NCI-H2171 (cell line): ENCODE measurements around the gene BACH2.

Source experiments
- DNase-seq: peaks from one replicate; lab custom pipeline; 2025; lab: John Stamatoyannopoulos, UW

Gene BACH2

DNA sequence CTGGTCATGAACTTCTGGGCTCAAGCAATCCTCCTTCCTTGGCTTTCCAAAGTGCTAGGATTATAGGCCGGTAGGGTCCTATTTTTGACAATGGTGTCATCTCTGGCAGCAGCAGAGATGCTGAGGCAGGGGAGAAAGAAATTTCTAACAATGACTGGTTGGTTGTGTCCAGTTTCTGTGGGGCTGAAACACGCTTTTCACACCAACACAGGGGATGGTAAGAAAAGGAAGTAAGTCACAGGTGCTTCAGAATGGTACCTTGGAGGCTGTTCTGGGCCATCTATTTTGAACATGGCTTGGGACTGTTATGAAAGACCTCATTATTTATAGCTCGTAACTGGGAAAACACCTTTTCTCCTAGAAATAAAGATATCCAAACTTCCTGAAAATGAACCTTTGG lies 329.7 kb downstream of the BACH2 start:
- DNase-seq: no peak

DNA sequence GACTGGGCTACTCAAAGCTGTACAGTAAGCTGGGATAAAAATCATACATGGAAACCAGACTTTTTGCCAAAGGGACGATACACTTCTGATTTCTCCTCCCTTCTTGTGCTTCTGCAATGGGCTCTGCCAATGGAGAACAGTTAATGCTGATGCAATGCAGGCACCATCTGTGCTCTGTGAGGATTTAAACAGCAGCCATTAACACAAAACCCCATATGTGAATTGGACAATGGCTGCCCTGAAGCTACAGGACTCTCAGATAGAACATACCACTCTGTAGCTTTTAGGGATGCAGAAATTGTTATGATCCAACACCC lies 330.5 kb downstream of the BACH2 start:
- DNase-seq: peak; percentile 15

DNA sequence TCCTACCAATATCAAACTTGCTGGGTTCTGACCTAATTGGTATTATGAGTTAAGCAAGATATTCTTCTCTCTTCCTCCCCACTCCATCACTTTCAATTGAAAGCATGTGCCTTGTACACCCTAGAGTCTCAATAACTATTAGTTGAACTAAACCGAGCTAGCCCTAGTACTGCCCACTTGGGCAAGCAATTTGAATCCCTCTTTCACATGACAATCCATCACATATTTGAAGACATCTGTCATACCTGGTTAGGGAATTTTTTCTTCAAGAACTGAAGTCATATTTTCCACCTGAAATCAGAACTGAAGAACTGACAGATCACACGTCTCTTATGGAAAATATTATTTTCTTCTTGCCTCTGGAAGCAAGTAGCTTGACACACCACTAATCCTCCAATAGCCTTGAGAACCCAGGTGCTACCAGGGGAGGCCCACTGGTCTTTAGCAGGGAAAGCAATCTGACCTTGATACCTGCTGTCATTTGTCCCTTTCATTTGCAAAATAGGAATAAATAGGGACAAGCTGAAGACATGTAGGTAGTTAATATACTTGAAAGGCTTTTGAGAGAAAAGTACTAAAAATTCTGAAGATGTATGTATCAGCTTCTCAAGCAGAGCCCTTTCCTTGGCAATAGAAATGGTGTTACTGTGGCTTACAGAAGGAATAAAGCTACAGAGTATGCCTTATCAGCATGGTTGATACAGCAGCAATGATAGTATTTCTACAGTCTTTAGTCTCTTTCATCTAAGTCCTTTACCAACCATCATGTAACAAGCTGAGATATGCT lies 331.0 kb downstream of the BACH2 start:
- no peak for DNase-seq

DNA sequence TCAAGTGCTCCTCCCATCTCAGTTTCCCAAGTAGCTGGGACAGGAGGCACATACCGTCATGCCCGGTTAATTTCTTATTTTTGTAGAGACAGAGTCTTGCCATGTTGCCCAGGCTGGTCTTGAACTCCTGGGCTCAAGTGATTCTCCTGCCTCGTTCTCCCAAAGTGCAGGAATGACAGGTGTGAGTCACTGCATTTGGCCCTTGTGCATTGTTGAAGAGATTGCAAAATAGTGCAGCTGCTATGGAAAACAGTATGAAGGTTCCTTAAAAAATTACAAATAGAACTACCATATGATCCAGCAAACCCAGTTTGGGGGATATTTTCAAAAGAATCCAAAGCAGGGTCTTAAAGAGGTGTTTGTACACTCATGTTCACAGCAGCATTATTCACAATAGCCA lies 333.3 kb downstream of the BACH2 start:
- no peak for DNase-seq

DNA sequence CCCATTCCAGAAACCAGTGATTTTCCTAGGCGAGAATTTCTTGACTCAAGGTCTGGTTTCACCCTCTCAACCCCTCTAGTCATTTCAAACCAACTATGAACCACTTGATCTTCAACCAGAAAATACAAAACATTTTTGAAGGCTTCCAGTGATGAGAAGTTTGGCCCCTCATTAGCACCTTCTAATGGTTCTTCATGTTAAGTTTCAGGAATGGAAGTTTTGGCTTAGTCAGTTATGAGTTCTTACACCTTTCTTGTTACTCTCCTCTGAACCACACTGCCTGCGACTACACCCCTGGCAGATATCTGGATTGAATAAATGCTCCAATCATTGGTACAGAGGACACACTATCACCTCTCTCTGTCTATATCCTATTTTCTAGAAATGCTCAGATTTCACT lies 335.2 kb downstream of the BACH2 start:
- DNase-seq: no peak

DNA sequence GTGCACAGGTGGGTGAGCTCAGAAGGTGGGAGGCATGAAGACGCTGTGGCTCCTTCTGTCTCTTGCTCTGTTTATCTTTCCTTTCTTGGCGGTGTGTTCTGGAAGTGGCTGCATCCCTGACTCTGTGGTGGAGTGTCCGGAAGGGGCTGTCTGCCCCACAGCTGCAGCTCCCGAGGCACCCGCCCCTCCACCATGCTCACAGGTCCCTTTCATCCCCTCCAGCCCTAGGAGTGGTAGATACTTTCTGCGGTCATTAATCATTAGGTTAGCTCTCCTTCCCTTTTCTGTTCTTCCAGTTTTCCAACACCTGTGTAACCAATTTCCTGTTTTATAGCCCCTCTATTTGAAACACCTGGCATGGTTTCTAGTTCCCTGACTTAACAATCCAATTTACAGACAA lies 336.8 kb downstream of the BACH2 start:
- DNase-seq: no peak

DNA sequence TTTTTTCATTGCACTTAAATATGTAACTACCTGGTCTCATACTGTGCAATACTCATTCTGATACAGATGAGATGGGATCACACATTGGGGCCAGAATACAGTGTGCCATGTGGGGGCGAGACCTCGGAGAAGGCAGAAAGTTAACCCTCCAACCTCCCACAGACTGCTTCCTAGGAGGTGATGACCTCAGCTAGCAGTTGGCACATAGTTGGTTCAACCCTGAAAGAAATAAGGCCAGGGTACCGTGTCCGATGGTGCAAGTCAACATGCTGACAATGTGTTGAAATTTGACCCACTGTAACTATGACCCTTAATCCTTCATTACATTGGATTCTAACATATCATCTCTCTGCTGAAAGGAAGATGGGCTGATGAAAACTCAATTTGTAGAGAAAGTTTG lies 340.5 kb downstream of the BACH2 start:
- no peak for DNase-seq

DNA sequence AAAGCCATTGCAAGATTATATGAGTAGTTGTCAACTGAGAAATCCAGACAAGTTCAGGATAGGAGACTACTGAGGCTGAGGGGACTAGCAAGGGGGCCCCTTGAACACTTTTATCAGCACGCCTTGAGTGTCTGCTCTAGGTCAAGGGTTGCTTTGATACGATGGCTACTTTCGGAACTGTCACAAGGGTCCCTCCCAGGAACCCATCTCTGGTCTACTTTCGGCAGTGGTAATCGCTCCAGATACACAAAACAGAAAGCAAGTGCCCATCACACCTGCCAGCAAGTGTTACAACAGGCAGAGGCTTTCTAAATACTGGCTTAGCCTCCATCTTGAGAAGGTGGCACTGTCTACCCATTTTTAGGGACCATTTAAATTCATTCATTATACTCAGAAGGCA lies 341.3 kb downstream of the BACH2 start:
- no peak for DNase-seq

DNA sequence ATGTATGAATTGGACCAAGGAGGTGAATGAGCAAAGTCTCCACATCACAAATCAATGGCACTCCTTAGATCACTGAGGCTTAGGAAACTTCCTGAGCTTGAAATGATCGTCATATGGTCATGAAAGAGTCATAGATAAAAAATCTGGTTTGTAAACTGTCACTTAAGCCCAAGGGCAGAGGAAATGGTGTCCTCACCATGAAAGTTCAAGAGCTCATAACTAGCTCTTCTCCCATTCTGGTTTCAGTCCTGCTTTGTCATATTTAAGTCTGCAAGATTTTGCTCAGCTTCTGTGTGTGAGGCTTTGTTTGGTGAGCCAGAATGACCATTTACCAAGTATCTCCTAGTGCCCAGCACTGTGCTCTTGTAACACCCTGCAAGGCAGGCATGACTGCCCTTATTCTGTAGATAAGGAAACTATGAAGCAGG lies 341.9 kb downstream of the BACH2 start:
- no peak for DNase-seq

DNA sequence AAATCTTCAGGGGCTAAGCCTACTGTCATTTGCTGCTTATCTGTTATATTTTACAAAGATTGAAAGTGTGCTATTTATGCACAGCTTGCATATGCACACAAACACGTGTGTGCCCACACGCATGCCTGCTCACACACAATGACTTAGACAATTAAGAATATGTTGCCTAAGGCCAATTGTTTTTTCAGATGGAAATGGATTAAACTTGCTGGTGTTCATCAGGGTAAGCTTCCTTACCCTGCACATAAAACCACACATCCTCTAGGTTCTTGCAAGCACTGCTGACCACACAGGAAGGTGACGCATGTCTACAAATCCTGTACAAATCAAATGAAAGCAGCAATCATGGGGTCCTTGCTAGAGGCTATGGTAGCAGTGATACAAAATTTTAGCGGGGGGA lies 344.0 kb downstream of the BACH2 start:
- DNase-seq: no peak

DNA sequence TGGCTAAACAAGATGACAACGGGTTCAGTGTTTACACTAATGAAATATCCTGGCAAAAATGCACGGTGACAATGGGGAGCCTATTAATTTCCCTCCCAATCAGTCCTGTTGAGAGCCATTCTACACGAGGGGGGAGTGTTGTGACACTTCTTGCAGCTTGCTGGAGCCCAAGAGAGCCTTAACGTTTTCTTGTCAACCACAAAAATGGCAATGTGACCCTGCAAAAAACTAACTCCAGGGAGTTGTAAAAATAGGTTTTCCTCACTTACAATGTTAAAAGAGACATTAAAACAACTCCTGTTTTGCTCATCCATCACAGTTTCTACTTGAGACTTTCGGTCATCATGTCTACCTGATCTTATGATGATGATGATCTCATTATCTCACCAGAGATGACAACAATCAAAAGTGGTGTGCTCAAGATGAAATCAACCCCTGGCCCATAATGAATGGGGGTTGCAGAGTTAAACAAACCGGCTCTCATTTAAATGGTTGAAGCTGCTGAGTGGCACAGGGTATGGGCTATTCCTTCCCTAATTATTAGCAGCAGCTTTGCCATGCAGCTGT lies 344.5 kb downstream of the BACH2 start:
- no peak for DNase-seq

DNA sequence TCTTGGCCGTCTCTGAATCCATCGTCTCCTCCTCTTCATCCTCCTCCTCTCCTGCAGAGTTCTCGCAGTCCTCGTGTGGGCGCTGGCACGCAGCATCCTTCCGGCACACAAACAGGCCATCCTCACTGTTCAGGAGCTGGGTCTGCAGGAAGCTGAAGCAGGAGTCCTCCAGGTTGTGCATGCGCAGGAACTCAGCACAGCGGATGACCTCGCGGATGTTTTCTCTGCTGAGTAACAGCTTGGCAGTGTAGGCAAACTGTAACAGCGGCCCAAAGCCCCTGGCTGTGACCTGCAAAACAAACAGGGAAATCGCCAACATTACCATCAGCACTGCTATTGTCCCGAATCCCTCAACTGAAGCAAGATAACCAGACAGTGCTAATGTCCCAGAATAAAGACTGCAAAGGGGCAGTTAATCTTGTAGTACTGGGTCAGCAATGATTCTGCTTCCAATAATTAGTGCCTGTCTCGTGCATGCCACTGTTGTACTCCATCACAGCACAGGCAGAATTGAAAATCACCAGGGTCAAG lies 345.0 kb downstream of the BACH2 start:
- no peak for DNase-seq

DNA sequence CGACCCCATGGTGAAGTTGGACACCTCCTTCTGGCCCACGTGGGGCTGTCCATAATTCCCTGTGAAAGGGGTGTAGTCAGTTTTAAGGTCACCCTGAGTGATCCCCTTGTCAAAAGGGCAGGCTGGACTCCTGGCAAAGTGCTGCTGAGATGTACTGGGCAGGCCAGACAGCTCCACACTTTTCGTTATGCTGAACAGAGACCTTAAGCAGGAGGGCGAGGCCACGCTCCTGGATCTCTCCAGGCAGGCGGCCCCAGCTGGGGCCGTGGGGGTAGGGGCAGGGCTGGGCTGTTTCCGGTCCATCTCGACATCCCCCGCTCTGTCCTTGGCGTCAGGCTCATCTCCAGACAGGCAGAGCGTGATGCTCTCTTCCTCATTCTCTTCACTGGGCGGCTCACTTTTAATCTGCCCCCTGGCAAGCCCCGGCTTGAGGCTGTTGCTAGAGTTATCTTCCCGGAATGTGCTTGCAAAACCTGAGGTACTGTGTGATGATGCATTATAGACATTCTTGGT lies 345.7 kb downstream of the BACH2 start:
- DNase-seq: no peak

DNA sequence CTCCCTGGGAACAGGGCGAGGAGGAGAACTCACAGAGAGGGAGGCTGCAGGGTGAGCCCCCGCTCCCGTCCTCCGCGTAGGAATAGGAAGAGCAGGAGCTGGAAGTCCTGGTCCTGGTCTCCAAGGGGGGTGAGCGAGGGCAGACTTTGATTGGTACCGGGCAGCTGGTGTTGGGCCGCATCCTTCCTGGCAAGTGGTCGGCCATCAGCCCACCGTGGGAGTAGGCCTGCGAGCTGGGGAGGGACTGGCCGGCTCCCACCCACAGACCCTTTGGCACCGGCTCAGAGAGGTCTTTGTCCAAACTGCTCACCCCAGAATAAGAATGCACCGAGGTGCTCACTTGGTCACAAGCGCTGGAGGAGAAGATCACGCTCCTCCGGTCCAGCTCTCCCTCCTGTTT lies 346.2 kb downstream of the BACH2 start:
- no peak for DNase-seq

DNA sequence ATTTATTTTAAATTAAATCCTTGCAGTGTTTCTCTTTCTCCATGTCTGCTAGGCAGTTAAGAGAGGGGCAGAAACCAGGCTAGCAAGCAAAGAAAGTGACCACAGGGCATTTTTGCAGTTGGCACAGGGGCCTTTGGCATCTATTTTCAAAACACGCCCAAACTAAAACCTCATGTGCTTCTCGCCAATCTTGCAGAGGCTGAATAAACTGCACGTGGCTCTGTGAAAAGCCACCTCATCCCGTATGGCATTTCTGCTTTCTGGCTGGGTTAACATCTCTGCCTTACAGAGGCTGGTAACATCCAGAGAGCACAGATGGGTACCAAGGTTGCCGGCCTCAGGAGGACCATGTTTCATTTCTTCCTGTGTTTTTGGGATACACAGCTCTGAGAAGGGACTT lies 347.8 kb downstream of the BACH2 start:
- no peak for DNase-seq

DNA sequence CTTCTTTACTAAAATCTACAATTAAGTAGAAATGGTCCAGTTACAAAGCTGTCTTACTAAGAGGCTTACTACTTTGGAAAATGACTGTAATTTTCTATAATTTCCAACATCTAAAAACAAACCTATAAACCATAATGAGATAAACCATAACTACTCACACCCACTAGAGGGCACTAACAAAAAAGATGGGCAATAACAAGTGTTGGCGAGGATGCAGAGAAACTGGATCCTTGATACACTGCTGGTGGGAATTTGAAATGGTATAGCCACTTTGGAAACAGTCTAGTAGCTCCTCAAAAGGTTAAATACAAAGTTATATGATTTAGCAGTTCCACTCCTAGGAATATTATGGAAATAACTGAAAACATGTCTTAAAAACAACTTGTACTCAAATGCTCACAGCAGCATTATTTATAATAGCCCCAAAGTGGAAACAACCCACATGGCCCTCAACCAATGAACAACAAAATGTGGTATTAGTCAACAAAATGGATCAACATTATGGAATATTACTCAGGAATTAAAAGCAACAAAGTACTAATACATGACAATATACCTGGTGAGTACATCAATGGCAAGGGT lies 351.7 kb downstream of the BACH2 start:
- DNase-seq: no peak

DNA sequence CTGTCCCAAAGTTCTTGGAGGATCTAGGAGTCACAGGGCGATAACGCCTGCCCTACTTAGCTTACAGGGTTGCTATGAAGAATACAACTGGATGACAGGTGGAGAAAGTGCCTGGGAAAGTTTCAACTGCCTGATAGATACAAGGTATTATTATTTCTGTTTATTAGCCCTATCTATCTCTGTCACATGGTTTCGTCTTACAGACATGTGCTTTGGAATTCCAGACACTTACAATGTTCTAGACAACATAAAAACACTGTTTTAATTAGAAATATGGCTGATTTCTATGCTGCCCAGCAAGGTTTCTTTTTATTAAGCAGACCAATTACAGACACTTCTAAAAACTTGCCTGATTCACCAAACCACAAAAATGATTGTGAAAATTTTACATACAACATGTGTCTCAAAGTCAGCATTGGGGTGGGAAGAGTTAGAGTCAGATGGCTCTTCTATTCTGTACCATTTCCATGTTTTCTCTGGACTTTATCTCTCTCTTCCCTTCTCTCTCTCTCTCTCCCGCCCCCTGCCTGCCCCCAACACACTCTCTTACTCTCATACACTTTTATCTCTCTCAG lies 352.4 kb downstream of the BACH2 start:
- DNase-seq: no peak

DNA sequence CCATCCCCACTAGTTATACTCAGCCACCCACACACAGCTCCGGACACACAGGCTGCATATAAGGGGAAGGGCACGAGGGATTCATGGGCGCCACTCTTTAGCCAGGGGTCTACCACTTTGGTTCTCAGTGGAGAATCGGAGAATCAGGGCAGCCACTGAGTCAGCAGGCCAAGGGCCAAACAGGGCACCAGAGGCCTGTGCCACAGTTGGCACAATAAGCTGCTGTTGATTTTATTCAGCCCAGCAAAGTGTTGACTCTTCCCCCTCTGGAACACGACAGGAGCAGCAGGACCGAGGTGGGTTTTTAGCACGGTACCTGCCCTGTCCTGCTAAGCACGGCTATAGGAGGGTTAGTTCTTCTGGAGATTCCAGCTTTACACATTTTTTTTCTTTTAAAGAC lies 354.0 kb downstream of the BACH2 start:
- DNase-seq: no peak

DNA sequence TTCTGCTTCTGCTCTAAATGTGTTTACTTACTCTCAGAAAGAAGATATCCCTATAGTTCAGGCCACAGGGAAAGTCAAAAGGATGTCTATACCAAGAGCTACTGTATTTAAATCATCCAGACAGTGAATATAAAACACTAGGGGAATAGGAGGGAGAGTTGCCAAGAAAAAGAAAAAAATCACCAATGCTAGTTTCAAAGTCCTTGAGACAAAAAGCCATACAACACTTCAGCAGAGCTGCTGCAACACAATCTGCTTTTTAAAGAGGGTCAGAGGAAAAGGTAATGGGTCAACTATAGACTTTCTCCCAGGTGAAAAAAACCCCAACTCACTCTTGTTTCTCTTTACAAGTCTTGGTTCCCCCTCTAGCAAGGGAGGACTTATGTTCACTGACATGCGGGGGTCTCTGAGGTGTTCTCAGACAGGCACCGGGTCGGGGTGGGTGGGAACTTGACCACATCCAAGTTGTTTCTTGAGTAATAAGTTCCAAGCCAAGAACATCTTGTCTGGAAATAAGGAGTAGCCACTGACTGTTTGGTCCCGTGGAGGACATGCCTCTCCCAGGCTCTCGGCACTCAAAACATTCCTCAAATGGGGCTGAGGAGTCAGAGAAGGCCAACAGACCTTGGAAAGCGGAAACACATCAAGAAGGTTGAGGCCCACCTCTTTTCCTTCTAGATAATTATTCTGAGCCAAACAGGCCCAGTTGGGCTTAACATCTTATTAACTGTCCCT lies 354.7 kb downstream of the BACH2 start:
- no peak for DNase-seq

DNA sequence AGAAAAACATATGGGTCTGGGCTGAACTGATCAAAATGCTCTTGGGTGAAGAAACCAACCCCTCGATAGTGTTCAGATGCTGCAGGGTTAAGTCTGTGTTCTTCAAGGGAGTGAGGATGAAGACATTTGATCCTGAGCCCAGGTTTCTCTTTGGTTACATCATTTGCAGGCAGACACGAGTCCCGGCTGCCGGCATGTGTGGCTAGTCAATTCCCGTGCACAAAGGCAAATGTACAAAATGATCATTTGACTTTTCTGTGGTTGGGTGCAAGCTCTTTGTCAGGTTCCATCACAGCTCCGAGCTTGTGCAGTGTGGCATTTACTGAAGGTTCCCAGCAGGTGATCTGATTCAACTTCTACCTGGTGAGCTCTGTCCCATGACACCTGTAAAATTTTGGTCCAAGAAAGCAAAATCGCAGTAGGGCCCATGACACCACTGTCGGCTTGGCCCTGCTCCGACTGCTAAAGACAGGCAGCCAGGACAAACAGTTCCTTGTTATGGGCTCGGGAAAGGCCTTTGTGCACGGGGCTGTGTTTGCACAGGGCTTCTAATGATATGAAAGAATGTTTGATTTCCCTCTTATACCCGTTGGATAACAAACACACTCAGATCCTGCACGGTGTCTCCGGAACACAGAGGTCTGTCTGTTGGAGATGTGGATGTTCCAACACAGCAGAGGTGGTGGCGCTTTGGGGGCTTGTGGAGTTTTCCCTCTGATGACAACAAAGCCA lies 355.4 kb downstream of the BACH2 start:
- DNase-seq: no peak

DNA sequence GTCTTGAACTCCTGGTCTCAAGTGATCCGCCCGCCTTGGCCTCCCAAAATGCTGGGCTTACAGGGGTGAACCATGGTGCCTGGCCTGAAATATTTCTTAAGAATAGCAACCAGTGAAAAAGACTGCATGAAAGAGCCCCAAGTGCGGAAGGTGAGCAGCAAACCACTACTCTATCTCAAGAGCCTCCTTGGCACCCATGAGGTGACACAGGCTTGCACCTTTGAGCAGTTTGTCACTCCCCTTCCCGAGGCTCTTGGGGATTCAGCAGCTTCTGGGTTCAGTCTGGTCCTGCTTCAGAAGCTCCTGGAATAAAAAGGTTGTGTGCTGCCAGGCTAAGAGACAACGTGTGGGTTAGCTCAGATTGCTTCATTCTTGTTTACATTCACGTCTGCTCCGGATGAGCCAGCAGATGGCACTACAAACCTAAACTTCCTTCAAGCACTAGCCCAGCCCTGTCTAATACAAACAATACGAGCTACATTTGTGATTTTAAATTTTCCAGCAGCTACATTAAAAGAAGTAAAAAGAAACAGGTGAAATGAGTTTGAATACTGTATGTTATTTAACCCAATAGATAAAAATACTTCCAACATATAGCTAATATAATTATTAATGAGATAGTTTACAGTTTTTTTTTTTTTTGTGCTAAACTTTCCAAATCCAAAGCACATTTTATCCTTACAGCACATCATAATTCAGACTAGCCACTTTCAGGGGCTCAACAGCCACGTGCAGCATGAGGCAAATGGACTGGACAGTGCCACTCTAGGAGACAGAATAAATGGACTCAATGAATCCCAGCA lies 356.2 kb downstream of the BACH2 start:
- DNase-seq: peak; percentile 60
